HEK293T (cell line): Measurements from ENCODE around the gene COQ8A.

Experiments used
- ARNT ChIP-seq: fragments of 450-650 bp; IDR thresholded peaks from 2 replicates; pipeline ENCODE4 v1.6.1; 2017; ENCODE audit warnings: mild to moderate bottlenecking
- CTBP1 ChIP-seq: fragments of 450-650 bp; IDR thresholded peaks from 2 replicates; pipeline ENCODE4 v1.6.1; 2016; ENCODE audit warnings: borderline replicate concordance
- FOXK2 ChIP-seq: fragments of 450-650 bp; IDR thresholded peaks from 2 replicates; pipeline ENCODE4 v1.6.1; 2016; ENCODE audit warnings: mild to moderate bottlenecking
- FOXM1 ChIP-seq: fragments of 450-650 bp; IDR thresholded peaks from 2 replicates; pipeline ENCODE4 v1.6.1; 2017; ENCODE audit warnings: mild to moderate bottlenecking, borderline replicate concordance
- LEF1 ChIP-seq: fragments of 450-650 bp; IDR thresholded peaks from 2 replicates; pipeline ENCODE4 v1.6.1; 2017; ENCODE audit warnings: mild to moderate bottlenecking, borderline replicate concordance
- SP1 ChIP-seq: fragments of 450-650 bp; IDR thresholded peaks from 2 replicates; pipeline ENCODE4 v1.6.1; 2017

DNA sequence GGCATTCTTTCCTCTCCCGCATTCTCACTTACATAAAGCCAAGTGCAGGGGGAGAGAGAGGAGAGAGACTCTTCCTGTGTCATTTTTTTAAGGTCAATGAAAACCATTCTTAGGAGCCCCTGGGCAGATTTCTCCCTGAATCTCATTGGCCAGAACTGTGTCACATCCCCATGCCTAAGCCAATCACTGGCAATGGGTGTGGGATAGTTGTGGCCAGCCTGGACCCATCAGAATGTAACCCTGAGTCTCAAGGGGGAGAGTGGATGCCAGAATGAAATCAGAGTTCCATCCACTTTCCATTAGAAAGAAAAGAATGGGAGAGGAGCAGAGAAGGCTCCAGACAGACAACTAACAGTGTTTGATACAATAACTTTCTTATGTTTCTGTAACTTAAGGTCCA, 31.2 kb upstream of the COQ8A start:
- no peak for TF ChIP-seq CTBP1
- no peak for TF ChIP-seq FOXM1
- no peak for TF ChIP-seq FOXK2
- TF ChIP-seq SP1 = no peak
- TF ChIP-seq LEF1 = no peak
- TF ChIP-seq ARNT = no peak
